Measurements from ENCODE around the gene STAB1. TPM values are rescaled to one million over a fixed set of nuclear protein-coding genes. Genes with fewer than 3 reads are reported as not detected.
"Not testable (repeated sequence)": the region's sequence is repeated elsewhere in the genome, so short reads cannot be mapped to it uniquely, and the experiment has no call there.

The STAB1 gene
- total RNA-seq, 1 donor from 2014 or later: 143 TPM

- DNase-seq (ENCODE audit: low spot score): no peak
Measured at GRCh38 chr3:52521881-52522650, 26.9 kb downstream of the STAB1 start.

DNA sequence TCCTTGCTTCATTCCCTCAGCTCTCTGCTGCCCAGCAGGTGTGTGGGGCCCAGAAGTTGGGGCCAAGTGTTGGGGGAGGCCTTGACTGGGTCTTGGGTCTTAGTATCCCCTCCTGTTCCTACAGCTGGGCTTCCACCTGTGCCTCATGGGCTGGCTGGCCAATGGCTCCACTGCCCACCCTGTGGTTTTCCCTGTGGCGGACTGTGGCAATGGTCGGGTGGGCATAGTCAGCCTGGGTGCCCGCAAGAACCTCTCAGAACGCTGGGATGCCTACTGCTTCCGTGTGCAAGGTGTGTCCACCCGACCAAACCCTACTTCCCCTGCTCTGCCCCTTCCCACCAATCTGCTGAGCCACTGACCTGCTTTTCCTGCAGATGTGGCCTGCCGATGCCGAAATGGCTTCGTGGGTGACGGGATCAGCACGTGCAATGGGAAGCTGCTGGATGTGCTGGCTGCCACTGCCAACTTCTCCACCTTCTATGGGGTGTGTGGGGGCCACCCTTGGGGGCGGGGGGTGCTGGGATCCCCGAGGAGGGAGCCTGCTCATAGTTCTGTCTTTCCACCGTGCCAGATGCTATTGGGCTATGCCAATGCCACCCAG, 27.6 kb downstream of the STAB1 start:
- DNase-seq (ENCODE audit: low spot score): no peak

DNA sequence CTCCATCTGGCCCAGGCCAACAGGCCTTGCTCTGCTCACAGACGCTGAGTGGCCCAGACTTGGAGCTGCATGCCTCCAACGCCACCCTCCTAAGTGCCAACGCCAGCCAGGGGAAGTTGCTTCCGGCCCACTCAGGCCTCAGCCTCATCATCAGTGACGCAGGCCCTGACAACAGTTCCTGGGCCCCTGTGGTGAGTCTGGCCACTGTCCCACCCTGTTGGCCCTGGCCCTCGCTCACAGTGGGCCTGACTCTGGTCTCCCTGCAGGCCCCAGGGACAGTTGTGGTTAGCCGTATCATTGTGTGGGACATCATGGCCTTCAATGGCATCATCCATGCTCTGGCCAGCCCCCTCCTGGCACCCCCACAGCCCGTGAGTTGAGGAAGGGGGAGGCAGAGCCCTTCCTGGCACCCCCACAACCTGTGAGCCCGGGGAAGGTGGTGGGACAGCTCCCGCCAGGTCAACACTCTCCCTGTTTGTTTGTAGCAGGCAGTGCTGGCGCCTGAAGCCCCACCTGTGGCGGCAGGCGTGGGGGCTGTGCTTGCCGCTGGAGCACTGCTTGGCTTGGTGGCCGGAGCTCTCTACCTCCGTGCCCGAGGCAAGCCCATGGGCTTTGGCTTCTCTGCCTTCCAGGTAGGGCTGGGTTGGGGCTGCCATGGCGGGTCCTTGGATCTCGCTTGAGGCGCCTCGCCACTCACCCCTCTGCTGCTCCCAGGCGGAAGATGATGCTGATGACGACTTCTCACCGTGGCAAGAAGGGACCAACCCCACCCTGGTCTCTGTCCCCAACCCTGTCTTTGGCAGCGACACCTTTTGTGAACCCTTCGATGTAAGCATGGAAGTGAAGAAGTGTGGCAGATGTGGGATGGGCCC, 28.5 kb downstream of the STAB1 start:
- DNase-seq (ENCODE audit: low spot score): no peak

DNA sequence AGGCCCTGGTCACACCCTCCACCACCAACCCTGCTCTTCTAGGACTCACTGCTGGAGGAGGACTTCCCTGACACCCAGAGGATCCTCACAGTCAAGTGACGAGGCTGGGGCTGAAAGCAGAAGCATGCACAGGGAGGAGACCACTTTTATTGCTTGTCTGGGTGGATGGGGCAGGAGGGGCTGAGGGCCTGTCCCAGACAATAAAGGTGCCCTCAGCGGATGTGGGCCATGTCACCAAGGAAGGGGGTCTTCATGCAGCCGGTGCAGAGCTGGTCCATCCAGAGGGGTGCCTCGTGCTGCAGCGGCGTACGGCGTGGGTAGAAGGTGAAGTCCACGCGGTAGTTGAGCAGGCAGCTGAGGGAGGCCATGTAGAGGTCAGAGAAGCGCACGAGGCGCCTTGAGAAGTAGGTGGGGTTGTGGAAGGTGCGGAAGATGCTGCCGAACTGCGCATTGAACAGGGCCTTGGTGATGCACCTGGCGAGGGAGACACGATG, 29.2 kb downstream of the STAB1 start:
- DNase-seq (ENCODE audit: low spot score): no peak

DNA sequence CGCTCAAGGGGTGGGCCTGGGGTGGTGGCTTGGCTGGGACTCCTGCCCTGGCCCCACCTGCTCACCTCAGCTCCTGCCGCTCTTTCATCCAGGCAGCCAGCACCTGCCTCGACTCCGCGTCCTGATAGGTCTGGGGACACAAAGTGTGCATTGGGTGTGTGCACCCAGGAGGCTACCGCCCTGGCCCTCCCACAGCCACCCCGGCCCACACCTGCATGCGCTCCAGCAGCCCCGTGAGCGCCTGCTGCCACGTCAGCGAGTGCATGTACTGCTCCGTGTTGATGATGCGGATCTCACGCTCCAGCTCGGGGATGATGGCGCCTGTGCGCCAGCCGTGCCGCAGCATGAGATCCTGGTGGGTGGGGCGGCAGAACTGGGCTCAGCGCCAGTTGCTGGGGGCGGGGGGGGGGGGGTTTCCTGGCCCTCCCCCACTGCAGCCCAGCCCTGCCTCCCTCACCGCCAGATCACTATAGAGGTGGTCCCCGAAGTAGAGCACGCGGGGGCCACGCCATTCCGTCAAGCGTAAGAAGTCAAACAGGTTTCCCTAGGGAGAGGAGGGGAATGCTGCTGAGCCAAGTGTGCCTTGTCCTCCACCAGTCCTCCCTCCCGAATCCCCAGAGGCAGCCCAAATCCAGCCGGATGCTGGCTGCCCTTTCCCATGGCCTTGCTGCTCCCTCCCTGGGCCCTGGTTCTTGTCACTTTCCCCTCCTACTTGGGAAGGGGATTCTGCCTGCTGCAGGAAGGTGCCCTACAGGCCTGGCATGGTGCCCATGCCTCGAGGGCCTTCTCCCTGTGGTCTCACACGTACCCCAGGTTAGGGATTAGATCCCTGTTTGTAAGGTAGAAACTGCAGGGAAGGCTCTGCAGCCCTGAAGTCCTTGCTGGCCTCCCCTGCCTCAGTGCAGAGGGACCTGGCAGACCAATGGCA, 29.9 kb downstream of the STAB1 start:
- DNase-seq (ENCODE audit: low spot score): peak; percentile 80

- no peak for DNase-seq (ENCODE audit: low spot score)
Measured at GRCh38 chr3:52525680-52526561, 30.8 kb downstream of the STAB1 start.

DNA sequence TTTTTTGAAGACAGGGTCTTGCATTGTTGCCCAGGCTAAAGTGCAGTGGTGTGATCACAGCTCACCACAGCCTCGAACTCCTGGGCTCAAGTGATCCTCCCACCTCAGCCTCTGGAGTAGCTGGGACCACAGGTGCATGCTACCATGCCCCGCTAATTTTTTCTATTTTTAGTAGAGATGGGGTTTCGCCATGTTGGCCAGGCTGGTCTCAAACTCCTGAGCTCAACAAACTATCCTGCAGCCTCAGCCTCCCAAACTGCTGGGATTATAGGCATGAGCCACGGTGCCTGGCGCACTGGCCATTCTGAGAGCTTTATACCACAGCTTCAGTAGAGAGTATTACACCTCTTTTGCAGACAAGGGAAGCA, 31.5 kb downstream of the STAB1 start:
- DNase-seq (ENCODE audit: low spot score): not testable (repeated sequence)

- no peak for DNase-seq (ENCODE audit: low spot score)
Measured at GRCh38 chr3:52527039-52527731, 32.0 kb downstream of the STAB1 start.

DNA sequence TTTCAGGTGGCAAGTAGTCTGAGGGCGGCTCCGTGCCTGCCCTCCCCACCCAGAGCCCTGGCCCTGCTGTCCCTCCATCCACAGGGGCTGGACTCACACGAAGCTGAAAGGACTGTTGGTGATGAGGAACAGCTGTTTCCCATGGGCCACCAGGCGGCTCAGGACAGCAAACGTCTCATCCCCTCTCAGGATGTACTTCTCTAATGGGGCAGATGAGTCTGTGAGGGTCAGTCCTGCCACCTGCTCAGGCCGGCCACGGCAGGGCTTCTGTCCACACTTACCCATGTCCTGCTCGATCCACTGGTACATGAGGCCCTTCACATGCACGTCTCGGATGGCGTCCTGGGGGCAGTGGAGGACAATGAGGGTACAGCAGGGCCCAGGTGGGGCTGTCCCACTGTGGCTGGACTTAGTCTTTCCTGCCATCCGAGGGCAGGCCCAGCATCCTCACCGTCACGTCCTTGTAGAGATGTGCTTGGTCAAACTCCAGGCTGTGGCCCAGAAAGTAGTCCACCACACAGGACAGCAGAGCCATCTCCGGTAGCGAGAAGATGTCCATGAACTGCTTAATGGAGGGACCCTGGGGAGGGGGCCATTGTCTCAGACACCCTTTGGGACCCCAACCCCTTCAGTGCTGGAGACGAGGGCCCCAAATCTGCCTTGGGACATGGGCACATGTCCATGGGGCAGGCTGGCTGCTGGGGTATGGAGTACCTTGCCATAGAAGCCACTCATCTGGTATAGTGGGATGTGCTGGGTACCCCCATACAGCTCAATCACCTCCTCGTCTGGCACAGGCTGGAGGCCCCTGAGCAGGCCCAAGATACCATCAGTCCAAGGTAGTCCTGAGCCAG, 32.8 kb downstream of the STAB1 start:
- DNase-seq (ENCODE audit: low spot score): no peak

GRCh38 chr3:52528586-52529375, 33.6 kb downstream of the STAB1 start:
- no peak for DNase-seq (ENCODE audit: low spot score)

DNA sequence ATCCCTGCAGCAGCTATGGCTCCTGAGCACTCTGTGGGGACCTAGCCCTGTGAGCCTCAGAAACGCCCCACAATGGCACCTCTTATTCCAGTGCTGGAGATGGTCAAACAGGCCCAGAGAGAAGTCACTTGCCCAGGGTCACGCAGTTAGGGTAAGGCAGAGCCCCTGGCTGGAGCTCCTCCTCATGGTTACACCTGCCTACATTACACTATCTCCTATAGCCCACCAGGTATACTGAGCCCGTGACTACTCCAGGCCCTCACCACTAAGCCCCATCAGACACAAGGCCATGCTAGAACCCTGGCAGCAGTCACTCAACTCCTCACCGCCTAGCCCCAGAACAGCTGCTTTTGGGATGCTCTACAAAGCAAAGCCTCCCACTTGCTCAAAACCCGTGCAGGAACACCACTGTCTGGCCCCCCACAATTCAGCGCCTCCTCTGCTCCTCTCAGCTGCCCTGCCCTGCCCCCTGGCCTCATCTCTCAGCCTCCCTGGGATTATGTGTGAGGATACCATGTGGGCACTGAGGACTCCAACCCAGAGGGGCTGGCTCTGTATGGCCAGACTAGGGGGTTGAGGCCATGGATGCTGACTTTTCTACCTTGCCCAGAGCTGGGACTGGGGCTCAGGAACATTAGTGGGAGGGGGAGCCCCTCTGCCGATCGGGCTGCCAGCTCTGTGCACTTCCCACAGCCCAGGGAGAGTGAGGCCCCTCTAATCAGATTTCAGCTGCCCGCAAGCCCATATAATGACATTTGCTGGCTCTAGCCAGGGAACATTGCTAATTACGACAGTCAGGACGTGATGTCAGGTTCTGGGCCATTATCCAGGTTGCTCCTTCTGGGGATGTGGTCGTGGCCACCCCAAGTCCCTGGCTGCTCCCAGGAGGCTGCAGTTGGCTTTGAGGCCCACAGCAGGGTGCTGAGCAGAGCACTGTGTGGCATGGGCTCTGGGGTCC, 34.5 kb downstream of the STAB1 start:
- DNase-seq (ENCODE audit: low spot score): no peak

DNA sequence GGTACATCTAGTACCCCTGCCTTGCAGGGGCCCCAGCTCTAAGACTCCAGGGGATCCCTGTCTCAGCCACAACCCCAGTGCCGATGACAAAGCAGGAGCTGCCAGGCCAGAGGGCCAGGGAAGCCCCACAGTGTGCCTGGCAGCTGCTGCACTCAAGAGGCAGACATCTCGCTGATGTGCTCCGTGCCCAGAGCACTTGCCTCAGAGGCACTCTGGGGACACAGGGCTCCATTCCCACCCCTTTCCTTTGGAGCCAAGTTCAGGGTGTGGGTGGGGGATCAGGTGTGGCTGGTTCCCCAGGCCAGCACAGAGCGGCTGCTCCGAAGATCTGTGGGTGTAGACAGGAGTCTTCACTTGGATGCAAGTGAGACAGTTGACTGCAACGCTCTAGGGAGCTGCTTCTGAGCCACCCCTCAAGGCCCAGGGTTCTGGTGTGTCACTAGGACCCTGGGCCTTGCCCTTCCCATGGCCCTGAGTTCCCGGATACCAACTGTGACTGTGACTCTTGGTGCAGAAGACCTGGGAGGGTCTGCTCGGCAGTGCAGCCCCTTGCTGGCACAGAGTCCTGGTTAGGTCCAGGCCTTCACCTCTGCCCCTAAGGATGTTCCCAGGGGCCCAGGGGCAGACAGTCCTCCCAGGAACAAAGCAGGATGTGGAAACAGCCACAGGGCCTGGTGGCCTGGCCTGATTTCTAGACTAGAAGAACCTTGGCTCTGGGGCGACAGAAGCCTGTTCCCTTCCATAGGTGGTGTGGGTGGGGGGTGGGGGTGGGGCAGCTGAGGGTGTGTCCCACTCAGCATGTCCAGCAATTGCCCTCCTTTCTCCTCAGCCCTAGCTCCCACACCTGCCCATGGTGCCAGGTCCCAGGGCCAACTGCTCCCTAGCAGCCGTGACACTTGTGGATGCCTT, 36.0 kb downstream of the STAB1 start:
- DNase-seq (ENCODE audit: low spot score): no peak

- no peak for DNase-seq (ENCODE audit: low spot score)
Measured at GRCh38 chr3:52531860-52532516, 36.9 kb downstream of the STAB1 start.

DNA sequence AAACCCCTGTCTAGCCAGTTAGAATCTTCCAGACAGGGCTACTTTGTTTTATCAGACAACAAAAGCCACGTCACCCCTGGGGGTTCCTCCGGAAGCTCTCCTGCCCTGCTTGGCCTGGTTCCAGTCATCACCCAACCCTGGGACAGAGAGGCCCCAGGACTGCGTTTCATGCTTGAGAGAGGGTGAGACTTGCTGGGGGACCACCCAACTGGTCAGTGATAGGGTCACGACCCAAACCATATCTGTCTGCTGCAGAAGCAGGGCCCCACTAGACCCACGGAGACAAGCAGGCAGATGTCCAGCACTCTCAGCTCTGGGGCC, 37.3 kb downstream of the STAB1 start:
- DNase-seq (ENCODE audit: low spot score): peak; percentile 40

Data from umbilical cord (tissue), 2 donors.